Measurements from ENCODE around the gene RRP12. TPM values are rescaled to one million over a fixed set of nuclear protein-coding genes. Genes with fewer than 3 reads are reported as not detected.

RRP12 gene
- total and polyA plus RNA-seq, 12 donors = 13.3 to 56.9 (median 27.6) TPM

GRCh38 chr10:97307866-97308780 is 93.0 kb downstream of the RRP12 start:
- no peak overlapping the region for H3K4me3 ChIP-seq

GRCh38 chr10:97307441-97307840 is 93.7 kb downstream of the RRP12 start:
- Histone ChIP-seq H3K27ac (no peak overlapping the region), H3K4me3 (no peak overlapping the region), H3K27me3 (no peaks in the 10 kb centered on the region), H3K9me3 (replicated peaks in 1 of 3) (no peaks in the 10 kb centered on the region), H3K4me1 (replicated peaks in 1 of 2) (no peaks in the 10 kb centered on the region), H3K36me3 (replicated peaks in 1 of 2) (no peaks in the 10 kb centered on the region)
- TF ChIP-seq CTCF (IDR thresholded peaks at IDR 0.05) (no peak), POLR2A (IDR thresholded peaks at IDR 0.05) (no peak)
- no peak for DNase-seq
- intact Hi-C loops (cut with DNase I) = no loop called here
- 39 to 94% (median 89%) methylated on average over 1 of the region's 1 CpG for WGBS, 4 donors

More at GRCh38 chr10:97307866-97308780, 93.0 kb downstream of the RRP12 start:
- intact Hi-C loops (cut with DNase I) = no loop called here
- TF ChIP-seq CTCF (IDR thresholded peaks at IDR 0.05) (no peak), POLR2A (IDR thresholded peaks at IDR 0.05) (no peak)
- Histone ChIP-seq H3K27me3 (no peaks in the 10 kb centered on the region), H3K27ac (no peak overlapping the region), H3K4me1 (replicated peaks in 1 of 2) (no peaks in the 10 kb centered on the region), H3K36me3 (replicated peaks in 1 of 2) (no peaks in the 10 kb centered on the region), H3K9me3 (replicated peaks in 1 of 3) (no peaks in the 10 kb centered on the region)
- no peak for DNase-seq
- WGBS, 4 donors = 76 to 83% (median 77%) methylated on average over 10 of the region's 10 CpGs

Small RNA genes lying within 50 kb of the gene (small RNA-seq; reads per million reads assigned to genes)
- gene RF00019 = 0 reads per million in 2 donors

Other genes with a start within 250 kb of the RRP12 start
- under 1 TPM; 0.06 to 0.65 (median 0.14) TPM for gene SLIT1, start 215.4 kb downstream of the RRP12 start, total RNA-seq
- under 1 TPM; 0.05 to 0.24 (median 0.24) TPM for gene SLIT1, start 215.4 kb downstream of the RRP12 start, polyA plus RNA-seq
- gene ARHGAP19, start 108.7 kb downstream of the RRP12 start, total RNA-seq = 10 to 100 TPM in 1 of 9 donors, 1 to 10 TPM in 8; 4.3 to 15.0 (median 6.9) TPM
- 1 to 10 TPM; 1.7 to 7.6 (median 2.2) TPM for gene ARHGAP19, start 108.7 kb downstream of the RRP12 start, polyA plus RNA-seq
- 10 to 100 TPM in 2 of 9 donors, 1 to 10 TPM in 7; 2.0 to 11.1 (median 7.4) TPM for gene FRAT1, start 82.1 kb downstream of the RRP12 start, total RNA-seq
- 1 to 10 TPM; 1.3 to 2.7 (median 2.3) TPM for gene FRAT1, start 82.1 kb downstream of the RRP12 start, polyA plus RNA-seq
- 10 to 100 TPM in 5 of 9 donors, 1 to 10 TPM in 4; 3.4 to 17.9 (median 10.0) TPM for gene FRAT2, start 66.6 kb downstream of the RRP12 start, total RNA-seq
- 1 to 10 TPM; 2.8 to 4.1 (median 3.3) TPM for gene FRAT2, start 66.6 kb downstream of the RRP12 start, polyA plus RNA-seq
- 100 to 1,000 TPM; 307 to 578 (median 404) TPM for gene PGAM1, start 24.9 kb upstream of the RRP12 start, total RNA-seq
- 100 to 1,000 TPM in 1 of 3 donors, 10 to 100 TPM in 2; 55.4 to 627 (median 84.4) TPM for gene PGAM1, start 24.9 kb upstream of the RRP12 start, polyA plus RNA-seq
- gene EXOSC1, start 44.7 kb upstream of the RRP12 start, total RNA-seq = 10 to 100 TPM; 22.3 to 95.8 (median 32.7) TPM
- gene EXOSC1, start 44.7 kb upstream of the RRP12 start, polyA plus RNA-seq = 10 to 100 TPM; 38.3 to 46.7 (median 38.5) TPM
- 10 to 100 TPM; 18.8 to 58.7 (median 24.7) TPM for gene ZDHHC16, start 44.8 kb upstream of the RRP12 start, total RNA-seq
- 10 to 100 TPM; 30.9 to 41.1 (median 38.4) TPM for gene ZDHHC16, start 44.8 kb upstream of the RRP12 start, polyA plus RNA-seq
- gene MMS19, start 97.1 kb upstream of the RRP12 start, total RNA-seq = 100 to 1,000 TPM in 1 of 9 donors, 10 to 100 TPM in 8; 38.7 to 139 (median 61.0) TPM
- gene MMS19, start 97.1 kb upstream of the RRP12 start, polyA plus RNA-seq = 10 to 100 TPM; 46.8 to 79.8 (median 68.4) TPM
- 10 to 100 TPM in 8 of 9 donors, 1 to 10 TPM in 1; 7.9 to 24.2 (median 13.3) TPM for gene UBTD1, start 97.6 kb upstream of the RRP12 start, total RNA-seq
- gene UBTD1, start 97.6 kb upstream of the RRP12 start, polyA plus RNA-seq = 10 to 100 TPM in 2 of 3 donors, 1 to 10 TPM in 1; 1.4 to 20.6 (median 17.4) TPM
- gene ANKRD2, start 171.4 kb upstream of the RRP12 start, total RNA-seq = 1 to 10 TPM in 5 of 9 donors, under 1 TPM in 2, not detected in 2; 0.67 to 2.9 (median 2.3) TPM
- gene ANKRD2, start 171.4 kb upstream of the RRP12 start, polyA plus RNA-seq = under 1 TPM; 0.24 to 0.81 (median 0.72) TPM
- 10 to 100 TPM in 6 of 9 donors, 1 to 10 TPM in 3; 2.1 to 30.8 (median 13.3) TPM for gene HOGA1, start 183.0 kb upstream of the RRP12 start, total RNA-seq
- gene HOGA1, start 183.0 kb upstream of the RRP12 start, polyA plus RNA-seq = 10 to 100 TPM in 2 of 3 donors, 1 to 10 TPM in 1; 3.2 to 13.6 (median 12.1) TPM
- 1 to 10 TPM in 3 of 9 donors, under 1 TPM in 3, not detected in 3; 0.47 to 2.3 (median 1.0) TPM for gene C10orf62, start 188.4 kb upstream of the RRP12 start, total RNA-seq
- gene C10orf62, start 188.4 kb upstream of the RRP12 start, polyA plus RNA-seq = 1 to 10 TPM in 1 of 3 donors, under 1 TPM in 2; 0.26 to 1.3 (median 0.44) TPM
- 10 to 100 TPM in 2 of 9 donors, 1 to 10 TPM in 7; 1.6 to 12.2 (median 7.9) TPM for gene MORN4, start 232.2 kb upstream of the RRP12 start, total RNA-seq
- 10 to 100 TPM in 2 of 3 donors, 1 to 10 TPM in 1; 5.1 to 15.0 (median 11.7) TPM for gene MORN4, start 232.2 kb upstream of the RRP12 start, polyA plus RNA-seq
- gene PI4K2A, start 239.3 kb upstream of the RRP12 start, total RNA-seq = 10 to 100 TPM; 30.0 to 70.8 (median 41.6) TPM
- 10 to 100 TPM; 17.8 to 69.8 (median 18.2) TPM for gene PI4K2A, start 239.3 kb upstream of the RRP12 start, polyA plus RNA-seq